NB4 (cell line): ENCODE data around the gene CYTH1.

Source experiments
- CTCF ChIP-seq: IDR thresholded peaks from one replicate; pipeline ENCODE4 v1.5.1; 2012; ENCODE audit warnings: low read depth, low read length
- MAX ChIP-seq: IDR thresholded peaks from 2 replicates; pipeline ENCODE4 v1.6.1; 2011; ENCODE audit warnings: low read depth, low read length
- MYC ChIP-seq: IDR thresholded peaks from 2 replicates; pipeline ENCODE4 v1.6.1; 2011; ENCODE audit warnings: low read depth, low read length

- TF ChIP-seq MYC (no peak), CTCF (no peak), MAX (no peak)
These were observed 30.8 kb upstream of the CYTH1 start for GRCh38 chr17:78812855-78813254.
